Lower leg skin (tissue), 4 donors: Measurements from ENCODE around the gene FAM180A. TPM values are rescaled to one million over a fixed set of nuclear protein-coding genes. Genes with fewer than 3 reads are reported as not detected.

Experiments used
- DNase-seq, 2 donors: peaks; one replicate each; pipeline ENCODE4 v3.0.0-alpha.2; 2019; ENCODE audit warnings: low spot score in 2 of 2
- H3K4me3 ChIP-seq: fragments of 200-600 bp; sonication (generic); 2 replicates; pipeline ENCODE4 v1.5.1; 2017; ENCODE audit warnings: mild to moderate bottlenecking, low read depth; ENCODE audit not compliant: poor library complexity, severe bottlenecking
- POLR2A ChIP-seq, 2 donors: fragments of 450-650 bp; IDR thresholded peaks; one replicate each; pipeline ENCODE4 v1.6.1; 2016 to 2017; ENCODE audit warnings: antibody characterized with exemption in 2 of 2, mild to moderate bottlenecking in 1 of 2, moderate library complexity in 1 of 2
- WGBS, 2 donors: methylation state at CpG; one replicate each; pipeline ENCODE4 v1.1.5; 2018; 5-methylcytosine and 5-hydroxymethylcytosine counted together
- intact Hi-C: fragments of 100-400 bp; cut with DNase I; formaldehyde crosslinking; loops from one replicate; pipeline ENCODE4 v1.15.0; 2023; ENCODE audit warnings: low total_unique reads
- total RNA-seq, 4 donors: library from RNA; depleted of rRNA; stranded (reverse); fragments of >200 nt; gene quantifications; one replicate each; pipeline ENCODE4 v1.1.0, GENCODE V29; 2016
- TF ChIP-seq, protein P1 (sequence below), 3 donors: fragments of 450-650 bp; IDR thresholded peaks; one replicate each; pipeline ENCODE4 v1.5.1; 2016; ENCODE audit warnings: antibody characterized with exemption in 3 of 3, mild to moderate bottlenecking in 3 of 3, moderate library complexity in 2 of 3

Gene FAM180A
- total RNA-seq, 4 donors from 2014 or later: 0.34 to 10.3 (median 5.6) TPM

DNA sequence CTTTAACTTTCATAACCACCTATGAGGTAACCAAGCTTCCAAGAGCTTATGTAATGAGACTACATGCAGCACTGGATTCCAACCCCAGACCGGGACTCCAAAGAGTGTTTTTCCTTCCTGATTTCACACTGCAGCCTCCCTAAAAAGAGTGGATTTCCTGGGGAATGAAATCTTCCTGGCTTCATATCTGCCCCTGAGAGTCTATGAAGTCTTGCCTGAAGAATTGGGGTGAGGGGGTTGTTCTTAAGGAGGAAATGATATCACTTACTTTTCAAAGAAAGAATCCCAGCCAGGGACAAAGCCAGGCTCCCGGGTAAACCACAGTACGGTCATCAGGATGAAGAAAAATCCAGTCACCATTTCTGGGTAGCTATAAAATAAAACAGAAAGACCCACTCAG lies 56.6 kb downstream of the FAM180A start:
- intact Hi-C loops: no loop called here
- H3K4me3 ChIP-seq: no peak overlapping the region
- peak in 1 of 2 donors; percentile 15 for DNase-seq
- WGBS, 2 donors: 56 to 58% methylated on average over 3 of the region's 3 CpGs
- no peak for TF ChIP-seq POLR2A (IDR thresholded peaks at IDR 0.05)
- TF ChIP-seq, protein P1, sequence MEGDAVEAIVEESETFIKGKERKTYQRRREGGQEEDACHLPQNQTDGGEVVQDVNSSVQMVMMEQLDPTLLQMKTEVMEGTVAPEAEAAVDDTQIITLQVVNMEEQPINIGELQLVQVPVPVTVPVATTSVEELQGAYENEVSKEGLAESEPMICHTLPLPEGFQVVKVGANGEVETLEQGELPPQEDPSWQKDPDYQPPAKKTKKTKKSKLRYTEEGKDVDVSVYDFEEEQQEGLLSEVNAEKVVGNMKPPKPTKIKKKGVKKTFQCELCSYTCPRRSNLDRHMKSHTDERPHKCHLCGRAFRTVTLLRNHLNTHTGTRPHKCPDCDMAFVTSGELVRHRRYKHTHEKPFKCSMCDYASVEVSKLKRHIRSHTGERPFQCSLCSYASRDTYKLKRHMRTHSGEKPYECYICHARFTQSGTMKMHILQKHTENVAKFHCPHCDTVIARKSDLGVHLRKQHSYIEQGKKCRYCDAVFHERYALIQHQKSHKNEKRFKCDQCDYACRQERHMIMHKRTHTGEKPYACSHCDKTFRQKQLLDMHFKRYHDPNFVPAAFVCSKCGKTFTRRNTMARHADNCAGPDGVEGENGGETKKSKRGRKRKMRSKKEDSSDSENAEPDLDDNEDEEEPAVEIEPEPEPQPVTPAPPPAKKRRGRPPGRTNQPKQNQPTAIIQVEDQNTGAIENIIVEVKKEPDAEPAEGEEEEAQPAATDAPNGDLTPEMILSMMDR (IDR thresholded peaks at IDR 0.05): no peak

DNA sequence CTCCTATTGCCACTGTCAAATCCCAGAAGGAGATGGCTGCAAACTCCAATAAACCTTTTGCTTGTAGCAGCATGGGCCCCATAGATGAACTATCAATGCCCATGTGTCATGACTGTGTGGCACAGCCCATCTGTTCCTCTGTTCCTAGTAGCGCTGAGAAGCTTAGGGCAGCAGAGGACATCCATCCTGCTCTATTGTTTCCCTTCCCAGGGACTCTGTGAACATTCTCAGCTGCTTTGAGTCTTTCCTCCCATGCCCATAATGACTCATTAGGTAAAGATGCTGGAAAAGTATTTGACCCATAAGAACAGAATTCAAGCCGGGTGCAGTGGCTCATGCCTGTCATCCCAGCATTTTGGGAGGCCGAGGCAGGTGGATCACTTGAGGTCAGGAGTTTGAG lies 58.0 kb downstream of the FAM180A start:
- intact Hi-C loops: no loop called here
- no peak for DNase-seq
- 92 to 97% methylated on average over 3 of the region's 3 CpGs for WGBS, 2 donors
- H3K4me3 ChIP-seq: no peak overlapping the region
- TF ChIP-seq, protein P1 (IDR thresholded peaks at IDR 0.05): no peak
- TF ChIP-seq POLR2A (IDR thresholded peaks at IDR 0.05): no peak

DNA sequence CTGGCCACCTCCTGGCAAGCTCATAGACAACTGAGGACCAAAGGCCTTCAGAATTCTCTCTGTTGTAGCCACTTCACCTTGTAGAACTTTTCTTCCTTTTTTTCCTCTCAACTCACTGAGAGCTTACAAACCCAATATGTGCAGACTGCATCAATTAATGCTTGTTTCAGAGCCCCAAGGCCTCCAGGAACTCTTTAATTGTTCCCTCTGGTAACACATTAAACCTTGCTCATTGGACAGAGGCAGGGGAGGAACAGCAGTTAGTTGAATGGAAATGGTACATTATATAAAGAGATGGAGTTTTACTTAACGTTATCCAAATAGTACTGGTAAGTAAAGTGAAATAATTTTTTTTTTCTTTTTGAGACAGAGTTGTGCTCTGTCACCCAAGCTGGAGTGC lies 61.1 kb downstream of the FAM180A start:
- intact Hi-C loops: no loop called here

DNA sequence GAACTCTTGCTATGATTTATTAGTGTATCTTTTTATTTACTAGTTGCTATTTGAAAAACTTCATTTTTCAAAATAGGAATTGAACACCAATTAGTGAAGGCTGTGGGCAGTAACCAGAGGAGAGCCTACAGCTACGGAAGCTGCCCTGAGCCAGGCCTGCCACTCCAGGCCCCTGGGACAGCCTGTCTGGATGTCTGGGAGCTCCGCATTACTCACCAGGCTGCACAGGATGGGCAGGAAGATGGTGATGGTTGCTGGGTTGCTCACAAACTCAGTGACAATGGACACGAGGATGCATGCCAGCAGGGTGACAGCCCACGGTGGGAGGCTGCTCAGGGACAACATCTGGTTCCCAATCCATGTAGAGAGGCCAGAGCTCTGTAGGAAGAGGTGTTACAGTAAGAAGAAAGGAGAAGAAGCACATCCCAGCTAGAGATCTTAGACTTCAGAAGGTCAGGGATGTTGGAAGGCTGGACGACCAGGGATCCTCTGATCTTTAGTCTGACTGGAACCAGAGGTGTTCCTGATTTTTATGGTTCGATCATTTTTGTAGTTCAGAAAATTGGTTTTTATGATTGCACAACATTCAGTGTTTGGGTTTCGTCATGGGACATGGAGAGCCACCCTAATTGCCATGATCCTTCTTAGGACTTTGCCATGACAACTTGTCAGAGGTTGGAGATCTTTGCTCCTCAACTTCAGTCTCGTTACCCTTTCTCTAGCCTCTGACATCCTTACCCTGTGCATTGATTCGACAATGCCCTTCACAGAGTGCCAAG lies 63.1 kb downstream of the FAM180A start:
- intact Hi-C loops: no loop called here

More for the DNA sequence above, 61.1 kb downstream of the FAM180A start:
- no peak for TF ChIP-seq POLR2A (IDR thresholded peaks at IDR 0.05)
- TF ChIP-seq, protein P1 (IDR thresholded peaks at IDR 0.05): no peak
- no peak for DNase-seq
- 0% methylated on average over 1 of the region's 1 CpG for WGBS, 2 donors
- H3K4me3 ChIP-seq: no peak overlapping the region

DNA sequence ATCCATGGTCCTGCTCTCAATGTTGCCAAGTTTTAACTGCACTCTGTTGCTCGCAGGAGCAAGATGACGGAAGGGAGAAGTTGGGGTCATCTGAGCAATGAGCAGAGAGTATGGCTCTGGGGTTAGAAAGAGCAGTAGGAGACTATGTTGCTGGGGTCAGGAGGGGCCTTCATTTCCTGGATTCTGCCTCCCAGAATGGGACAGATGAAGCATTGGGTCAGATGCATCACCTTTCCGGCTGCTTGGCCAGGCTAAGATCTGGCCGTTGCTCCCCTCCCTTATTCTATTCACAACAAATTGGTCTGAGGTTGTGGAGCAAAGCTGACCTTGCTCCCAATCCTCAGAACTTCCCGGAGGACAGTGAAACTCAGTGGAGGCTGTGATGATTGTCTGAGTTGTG lies 63.9 kb downstream of the FAM180A start:
- TF ChIP-seq, protein P1 (IDR thresholded peaks at IDR 0.05): no peak
- no peak for TF ChIP-seq POLR2A (IDR thresholded peaks at IDR 0.05)
- WGBS, 2 donors: 90 to 94% methylated on average over 5 of the region's 5 CpGs
- intact Hi-C loops: no loop called here
- no peak for DNase-seq
- no peak overlapping the region for H3K4me3 ChIP-seq

More for the DNA sequence above, 63.1 kb downstream of the FAM180A start:
- TF ChIP-seq, protein P1 (IDR thresholded peaks at IDR 0.05): no peak
- DNase-seq: no peak
- no peak overlapping the region for H3K4me3 ChIP-seq
- 85% methylated on average over 9 of the region's 9 CpGs for WGBS, 2 donors

DNA sequence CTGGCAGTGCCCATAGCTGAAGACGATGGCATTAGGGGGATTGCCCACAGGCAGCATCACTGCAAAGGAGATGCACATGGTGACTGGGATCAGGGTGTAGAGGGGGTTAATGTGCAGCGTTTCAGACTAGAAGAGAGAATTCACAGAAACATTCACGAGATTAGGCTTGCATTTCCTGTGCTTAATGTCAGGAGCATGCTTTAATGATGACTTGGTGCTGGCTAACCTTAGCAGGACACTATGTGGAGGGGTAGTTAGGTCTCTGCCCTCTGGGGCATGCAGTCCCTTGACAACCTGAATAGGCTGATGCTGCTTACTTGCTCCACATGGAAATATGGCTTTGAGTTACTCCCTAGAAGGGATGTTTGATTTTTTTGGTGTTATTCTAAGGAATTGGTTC lies 64.5 kb downstream of the FAM180A start:
- H3K4me3 ChIP-seq: no peak overlapping the region
- DNase-seq: no peak
- intact Hi-C loops: no loop called here
- TF ChIP-seq, protein P1 (IDR thresholded peaks at IDR 0.05): no peak
- no peak for TF ChIP-seq POLR2A (IDR thresholded peaks at IDR 0.05)
- WGBS, 2 donors: 48% methylated on average over 3 of the region's 3 CpGs
